ENCODE results near the gene OGT. TPM values are rescaled to one million over a fixed set of nuclear protein-coding genes. Genes with fewer than 3 reads are reported as not detected.

OGT gene
- total RNA-seq, 2 donors from 2014 or later: 50.8 to 54.0 TPM

DNA sequence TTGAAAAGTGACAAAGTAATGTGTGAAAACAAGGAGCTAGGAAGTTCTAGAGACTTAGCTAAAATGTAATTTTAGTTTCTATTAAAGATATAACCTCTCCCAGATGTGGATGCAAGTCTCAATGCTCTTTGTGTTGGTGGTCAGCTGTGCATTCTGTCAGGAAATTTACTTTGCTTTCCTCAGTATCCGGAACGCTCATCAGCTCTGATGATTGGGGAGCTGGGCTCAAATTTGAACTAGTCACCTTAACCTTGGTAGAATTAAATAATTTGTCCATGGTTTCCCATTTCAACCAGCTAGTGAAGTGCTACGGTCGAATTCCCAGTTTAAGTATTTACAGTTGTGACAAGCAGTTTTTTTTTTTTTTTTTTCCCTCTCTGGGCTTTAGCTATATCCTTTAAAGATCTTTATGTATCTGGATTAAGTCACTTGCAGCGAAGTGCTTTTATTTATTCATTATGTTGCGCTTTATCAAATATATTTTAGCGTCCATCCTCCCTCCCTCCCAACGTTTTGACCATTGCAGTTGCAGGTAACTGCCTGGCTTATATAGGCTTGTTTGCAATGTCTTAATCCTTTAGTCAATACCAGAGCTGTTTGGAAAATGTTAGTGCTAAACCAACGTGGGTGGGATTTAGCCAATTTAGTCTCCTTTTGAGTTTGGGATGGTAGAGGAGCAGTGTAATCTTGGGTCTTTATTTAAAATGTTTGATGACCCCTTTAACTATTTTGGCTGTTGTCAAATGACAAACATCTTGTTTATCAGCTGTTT lies 2.1 kb downstream of the OGT start:
- H3K9me3 ChIP-seq: no peaks in the 10 kb centered on the region
- H3K27ac ChIP-seq: peak overlapping the region; percentile 83 to 91
- no peaks in the 10 kb centered on the region for H3K27me3 ChIP-seq
- peaks cover 5% of the 10 kb centered on the region for H3K36me3 ChIP-seq
- DNase-seq (ENCODE audit: low spot score): no peak
- peaks cover 0 to 23% of the 10 kb centered on the region in 2 donors for H3K4me1 ChIP-seq
- H3K4me3 ChIP-seq: peak overlapping the region; percentile 57 to 61
- TF ChIP-seq, protein P1, sequence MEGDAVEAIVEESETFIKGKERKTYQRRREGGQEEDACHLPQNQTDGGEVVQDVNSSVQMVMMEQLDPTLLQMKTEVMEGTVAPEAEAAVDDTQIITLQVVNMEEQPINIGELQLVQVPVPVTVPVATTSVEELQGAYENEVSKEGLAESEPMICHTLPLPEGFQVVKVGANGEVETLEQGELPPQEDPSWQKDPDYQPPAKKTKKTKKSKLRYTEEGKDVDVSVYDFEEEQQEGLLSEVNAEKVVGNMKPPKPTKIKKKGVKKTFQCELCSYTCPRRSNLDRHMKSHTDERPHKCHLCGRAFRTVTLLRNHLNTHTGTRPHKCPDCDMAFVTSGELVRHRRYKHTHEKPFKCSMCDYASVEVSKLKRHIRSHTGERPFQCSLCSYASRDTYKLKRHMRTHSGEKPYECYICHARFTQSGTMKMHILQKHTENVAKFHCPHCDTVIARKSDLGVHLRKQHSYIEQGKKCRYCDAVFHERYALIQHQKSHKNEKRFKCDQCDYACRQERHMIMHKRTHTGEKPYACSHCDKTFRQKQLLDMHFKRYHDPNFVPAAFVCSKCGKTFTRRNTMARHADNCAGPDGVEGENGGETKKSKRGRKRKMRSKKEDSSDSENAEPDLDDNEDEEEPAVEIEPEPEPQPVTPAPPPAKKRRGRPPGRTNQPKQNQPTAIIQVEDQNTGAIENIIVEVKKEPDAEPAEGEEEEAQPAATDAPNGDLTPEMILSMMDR (IDR thresholded peaks at IDR 0.05): no peak

DNA sequence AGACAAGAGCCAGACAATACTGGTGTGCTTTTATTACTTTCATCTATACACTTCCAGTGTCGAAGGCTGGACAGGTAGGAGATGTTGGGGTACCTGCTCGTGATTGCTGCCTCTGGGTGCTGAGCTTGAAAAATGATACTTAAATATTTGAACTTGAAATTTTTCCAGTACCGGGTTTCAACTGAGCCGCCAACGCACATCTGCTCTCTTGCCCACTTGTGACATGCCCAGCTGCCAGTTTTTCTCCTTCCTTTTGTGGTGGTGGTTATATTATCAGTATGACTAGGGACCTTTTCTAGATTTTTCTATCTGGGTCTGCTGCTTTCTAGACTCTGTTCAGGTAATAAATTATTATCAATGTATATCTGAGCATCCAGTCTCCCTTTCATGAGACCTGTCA lies 3.4 kb downstream of the OGT start:
- no peaks in the 10 kb centered on the region for H3K9me3 ChIP-seq
- peak overlapping the region in 1 of 2 donors; percentile 18 for H3K4me3 ChIP-seq
- no peaks in the 10 kb centered on the region for H3K27me3 ChIP-seq
- peaks cover 5% of the 10 kb centered on the region for H3K36me3 ChIP-seq
- peak overlapping the region; percentile 83 to 91 for H3K27ac ChIP-seq
- TF ChIP-seq, protein P1 (IDR thresholded peaks at IDR 0.05): no peak
- DNase-seq (ENCODE audit: low spot score): no peak
- H3K4me1 ChIP-seq: peaks cover 0 to 33% of the 10 kb centered on the region in 2 donors

DNA sequence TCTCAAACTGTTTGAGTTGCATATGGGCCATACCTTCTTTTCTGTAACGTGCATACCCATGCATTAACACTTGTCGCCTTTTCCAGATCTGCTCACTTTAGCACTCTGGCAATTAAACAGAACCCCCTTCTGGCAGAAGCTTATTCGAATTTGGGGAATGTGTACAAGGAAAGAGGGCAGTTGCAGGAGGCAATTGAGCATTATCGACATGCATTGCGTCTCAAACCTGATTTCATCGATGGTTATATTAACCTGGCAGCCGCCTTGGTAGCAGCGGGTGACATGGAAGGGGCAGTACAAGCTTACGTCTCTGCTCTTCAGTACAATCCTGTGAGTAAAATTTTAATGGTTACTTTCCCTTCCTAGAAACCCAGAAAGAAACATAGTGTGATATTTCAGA lies 4.8 kb downstream of the OGT start:
- Histone ChIP-seq H3K36me3 (peaks cover 5% of the 10 kb centered on the region), H3K27ac (no peak overlapping the region), H3K27me3 (no peaks in the 10 kb centered on the region), H3K4me1 (peaks cover 0 to 37% of the 10 kb centered on the region in 2 donors), H3K4me3 (no peak overlapping the region), H3K9me3 (no peaks in the 10 kb centered on the region)
- no peak for DNase-seq (ENCODE audit: low spot score)
- TF ChIP-seq, protein P1 (IDR thresholded peaks at IDR 0.05): no peak

DNA sequence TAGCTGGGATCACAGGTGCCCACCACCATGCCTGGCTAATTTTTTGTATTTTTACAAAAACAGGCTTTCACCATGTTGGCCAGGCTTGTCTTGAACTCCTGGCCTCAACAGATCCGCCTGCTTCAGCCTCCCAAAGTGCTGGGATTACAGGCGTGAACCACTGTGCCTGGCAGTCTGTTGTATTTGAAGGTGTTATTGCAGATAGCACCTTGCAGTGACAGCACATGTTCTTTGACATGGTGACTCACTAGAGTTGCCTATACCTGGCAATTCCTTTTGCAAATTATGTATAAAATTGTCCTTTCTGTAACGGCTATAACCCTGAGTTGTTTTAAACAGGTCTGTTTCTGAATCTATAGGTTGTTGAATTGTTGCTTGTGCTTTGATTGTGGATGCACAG lies 7.9 kb downstream of the OGT start:
- no peaks in the 10 kb centered on the region for H3K9me3 ChIP-seq
- H3K36me3 ChIP-seq: peaks cover 5% of the 10 kb centered on the region
- H3K27ac ChIP-seq: no peak overlapping the region
- no peak overlapping the region for H3K4me3 ChIP-seq
- H3K4me1 ChIP-seq: peaks cover 0 to 44% of the 10 kb centered on the region in 2 donors
- H3K27me3 ChIP-seq: no peaks in the 10 kb centered on the region
- no peak for DNase-seq (ENCODE audit: low spot score)
- TF ChIP-seq, protein P1 (IDR thresholded peaks at IDR 0.05): no peak

DNA sequence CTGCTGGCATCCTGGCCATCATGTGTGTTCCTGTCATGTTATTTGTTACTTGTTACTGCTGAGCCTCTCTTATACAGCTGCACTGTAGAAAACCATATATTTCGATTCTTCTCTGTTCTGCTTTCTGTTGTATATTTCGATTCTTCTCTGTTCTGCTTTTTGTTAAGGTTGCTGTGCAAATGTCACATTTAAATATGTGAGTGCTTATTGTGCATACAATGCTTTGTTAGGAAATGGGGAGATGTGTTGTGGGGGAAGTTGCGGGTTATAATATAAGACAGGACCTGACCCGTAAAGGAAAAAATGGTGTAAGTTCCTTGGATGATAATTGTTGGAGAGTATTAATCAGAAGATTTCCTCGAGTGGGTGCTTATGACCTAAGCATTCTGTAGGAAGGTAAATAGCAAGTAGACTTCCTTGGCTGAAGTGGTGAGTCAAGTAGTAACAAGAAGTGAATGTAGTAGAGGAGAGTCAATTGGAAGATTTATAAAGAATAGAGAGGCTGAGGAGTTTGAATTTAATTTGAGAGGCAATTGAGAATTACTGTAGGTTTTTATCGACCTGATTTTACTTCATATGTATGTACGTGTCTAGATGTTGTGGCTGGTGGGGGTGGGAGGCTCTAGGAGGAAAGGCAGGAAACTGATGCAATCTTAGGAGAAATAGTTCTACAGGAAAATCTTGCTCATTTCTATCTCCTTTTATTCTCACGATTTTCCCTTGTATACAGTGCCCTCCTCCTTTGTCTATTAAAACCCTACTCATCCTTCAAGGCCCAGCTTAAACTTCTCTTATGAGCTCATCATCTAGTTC lies 8.5 kb downstream of the OGT start:
- H3K4me3 ChIP-seq: no peak overlapping the region
- peak overlapping the region in 1 of 2 donors; percentile 65 for H3K27ac ChIP-seq
- peaks cover 11% of the 10 kb centered on the region for H3K36me3 ChIP-seq
- no peak for DNase-seq (ENCODE audit: low spot score)
- TF ChIP-seq, protein P1 (IDR thresholded peaks at IDR 0.05): no peak
- peaks cover 0 to 44% of the 10 kb centered on the region in 2 donors for H3K4me1 ChIP-seq
- H3K27me3 ChIP-seq: no peaks in the 10 kb centered on the region
- H3K9me3 ChIP-seq: no peaks in the 10 kb centered on the region

All from right atrium auricular region (tissue), 2 donors.